Measurements from ENCODE around the gene TTC31.
A peak's percentile ranks its signal among the peaks of the same experiment; 100 is the strongest.

The TTC31 gene

DNA sequence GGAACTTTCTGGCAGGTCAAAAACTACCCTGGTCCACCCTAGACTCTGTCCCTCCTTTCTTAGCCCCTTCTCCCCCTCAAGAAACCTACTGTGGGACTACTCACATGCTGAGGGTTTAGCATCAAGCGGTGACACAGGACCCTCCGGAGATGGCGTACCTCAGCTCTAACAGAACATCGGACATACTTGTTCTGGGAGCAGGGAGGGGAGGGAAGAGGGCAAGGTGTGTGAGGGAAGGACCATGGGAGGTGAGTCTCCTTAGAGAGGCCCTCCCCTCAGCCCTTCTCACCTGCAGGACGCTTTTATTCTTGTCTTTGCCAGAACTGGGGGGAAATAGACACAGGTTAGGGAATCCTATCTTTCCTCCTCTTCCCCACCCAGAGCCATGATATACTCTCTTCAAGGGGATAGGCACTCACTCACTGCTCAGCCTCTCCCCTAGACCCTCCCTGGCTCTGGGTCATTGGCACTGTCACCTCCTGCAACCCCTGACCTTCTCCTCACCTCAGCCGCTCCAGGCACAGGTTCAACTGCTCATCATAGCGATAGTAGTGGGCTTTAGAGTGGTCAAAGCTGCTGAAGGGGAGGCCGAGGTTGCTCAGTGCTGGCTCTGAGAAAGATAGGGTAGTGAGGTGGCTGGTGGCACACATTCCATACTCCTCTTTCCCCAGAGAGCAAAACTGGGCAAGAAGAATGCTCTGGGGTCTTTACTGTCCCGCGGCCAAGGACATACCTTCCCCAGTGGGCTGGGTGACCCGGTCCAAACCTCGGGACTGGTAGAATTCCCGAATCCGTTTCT lies 22.8 kb downstream of the TTC31 start:
- DNase-seq = no peak

DNA sequence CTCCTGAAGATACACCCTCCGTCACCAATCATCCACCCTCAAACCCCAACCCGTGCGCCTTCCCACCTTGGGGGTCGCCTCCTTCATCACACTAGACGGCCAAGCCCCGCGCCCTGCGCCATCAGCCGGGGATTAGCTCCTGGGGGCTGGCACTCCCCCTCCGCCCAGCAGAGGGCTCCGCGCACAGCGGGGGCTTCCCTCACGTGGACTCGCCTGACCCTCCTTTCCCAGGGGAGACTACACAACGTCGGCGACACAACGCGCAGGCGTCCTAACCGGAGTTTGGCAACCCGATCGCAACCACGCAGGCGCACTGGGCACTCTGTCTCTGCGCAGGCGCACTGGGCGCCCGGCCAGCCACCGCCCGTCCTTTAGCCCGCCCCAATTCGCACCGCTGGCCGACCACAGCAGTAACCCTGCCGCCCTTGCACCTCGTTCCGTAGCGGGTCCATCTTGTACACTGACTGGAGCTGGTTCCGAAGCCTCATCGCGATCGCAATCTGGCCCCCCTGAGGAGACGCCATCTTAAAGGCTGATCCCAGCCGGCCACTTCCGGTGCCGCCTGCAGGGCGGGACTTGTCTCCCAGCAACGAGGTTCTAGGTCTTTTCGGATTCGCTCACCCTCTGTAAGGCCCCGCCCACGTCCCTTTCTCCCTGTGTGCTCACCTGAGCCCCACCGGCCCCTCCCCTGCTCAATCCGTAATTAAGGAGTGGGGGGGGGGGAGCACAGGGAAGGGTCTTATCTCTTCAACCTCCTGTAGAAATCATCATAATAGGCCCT lies 24.5 kb downstream of the TTC31 start, which contains the start of gene PCGF1:
Gene PCGF1 (minus strand): TSS at position 551 of the 781 bp plus-strand sequence. CDS start 27 bp downstream, at position 524.
- peak; percentile 98 for DNase-seq

DNA sequence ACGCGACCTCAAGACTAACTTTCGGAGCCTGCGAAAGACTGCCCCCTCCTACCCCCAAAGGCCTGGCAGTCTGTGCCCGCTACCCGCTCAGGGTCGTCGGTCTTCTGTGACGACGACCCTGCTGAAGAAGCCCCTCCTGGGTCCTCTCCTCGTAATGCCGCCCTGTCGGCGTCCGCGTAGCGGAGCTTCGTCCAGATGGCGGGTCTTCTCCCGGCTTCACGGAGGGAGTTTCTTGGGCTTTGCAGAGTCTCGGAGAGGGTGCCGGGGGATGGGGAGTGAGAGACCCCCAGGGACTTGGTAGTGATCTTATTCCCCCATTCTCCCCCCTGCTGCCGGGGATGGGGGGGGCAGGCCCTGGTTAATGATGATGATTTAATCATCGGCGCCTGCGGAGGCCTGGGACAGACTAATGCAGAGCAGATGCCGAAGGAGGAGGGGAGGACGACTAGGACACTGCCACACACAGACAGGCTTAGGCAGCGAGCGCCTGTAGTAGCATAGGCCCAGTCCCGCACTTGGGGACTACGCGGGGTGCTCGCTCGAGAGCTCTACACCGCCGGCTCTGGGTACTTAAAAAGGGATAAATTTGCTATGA lies 25.1 kb downstream of the TTC31 start:
- no peak for DNase-seq

DNA sequence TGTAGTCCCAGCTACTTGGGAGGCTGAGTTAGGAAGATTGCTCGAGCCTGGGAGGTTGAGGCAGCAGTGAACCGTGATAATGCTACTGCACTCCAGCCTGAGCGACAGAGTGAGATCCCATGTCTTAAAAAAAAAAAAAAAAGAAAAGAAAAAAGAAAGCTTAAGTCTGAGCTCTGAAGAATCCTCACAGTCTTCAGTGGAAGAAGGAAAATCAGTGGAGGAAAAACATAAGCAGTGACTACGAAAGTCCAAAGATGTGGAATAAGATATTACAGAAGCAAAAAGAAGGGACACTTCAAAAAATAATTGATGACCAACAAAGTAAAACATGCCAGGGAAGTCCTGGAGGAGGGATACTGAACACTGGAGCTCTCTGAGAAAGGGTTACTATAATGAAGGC lies 27.4 kb downstream of the TTC31 start:
- DNase-seq = no peak

DNA sequence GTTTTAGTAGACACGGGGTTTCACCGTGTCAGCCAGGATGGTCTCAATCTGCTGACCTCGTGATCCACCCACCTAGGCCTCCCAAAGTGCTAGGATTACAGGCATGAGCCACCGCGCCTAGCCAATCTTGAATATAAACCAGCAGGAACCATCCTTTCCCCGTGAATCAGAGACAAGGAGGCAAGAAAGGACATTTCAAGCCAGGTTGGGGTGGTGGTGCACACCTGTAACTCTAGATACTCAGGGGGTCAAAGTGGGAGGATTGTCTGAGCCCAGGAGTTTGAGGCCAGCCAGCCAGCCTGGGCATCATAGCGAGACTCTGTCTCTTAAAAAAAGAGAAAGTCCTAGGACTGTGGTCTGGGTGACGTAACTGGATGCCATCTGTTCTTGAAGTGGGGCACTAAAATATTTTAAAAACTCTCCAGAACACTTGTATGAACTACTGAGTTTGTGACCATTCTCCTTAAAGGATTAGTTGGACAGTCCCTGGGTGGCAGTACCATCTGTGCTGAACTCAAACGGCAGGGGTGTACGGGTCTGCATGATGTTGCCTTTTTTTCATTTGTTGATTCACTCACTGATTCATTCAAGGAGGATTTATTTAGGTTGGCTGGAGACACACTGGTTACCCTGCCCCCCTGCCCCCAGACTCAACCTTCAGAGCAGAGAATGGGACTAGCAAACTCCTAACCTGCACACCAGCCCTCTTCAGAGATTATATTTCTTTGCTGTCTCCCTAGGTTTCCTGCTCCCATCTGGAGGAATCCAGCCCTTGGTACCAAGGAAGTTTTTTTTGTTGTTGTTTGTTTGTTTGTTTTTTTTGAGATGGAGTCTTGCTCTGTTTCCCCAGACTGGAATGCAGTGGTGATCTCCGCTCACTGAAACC lies 28.5 kb downstream of the TTC31 start:
- DNase-seq = no peak

DNA sequence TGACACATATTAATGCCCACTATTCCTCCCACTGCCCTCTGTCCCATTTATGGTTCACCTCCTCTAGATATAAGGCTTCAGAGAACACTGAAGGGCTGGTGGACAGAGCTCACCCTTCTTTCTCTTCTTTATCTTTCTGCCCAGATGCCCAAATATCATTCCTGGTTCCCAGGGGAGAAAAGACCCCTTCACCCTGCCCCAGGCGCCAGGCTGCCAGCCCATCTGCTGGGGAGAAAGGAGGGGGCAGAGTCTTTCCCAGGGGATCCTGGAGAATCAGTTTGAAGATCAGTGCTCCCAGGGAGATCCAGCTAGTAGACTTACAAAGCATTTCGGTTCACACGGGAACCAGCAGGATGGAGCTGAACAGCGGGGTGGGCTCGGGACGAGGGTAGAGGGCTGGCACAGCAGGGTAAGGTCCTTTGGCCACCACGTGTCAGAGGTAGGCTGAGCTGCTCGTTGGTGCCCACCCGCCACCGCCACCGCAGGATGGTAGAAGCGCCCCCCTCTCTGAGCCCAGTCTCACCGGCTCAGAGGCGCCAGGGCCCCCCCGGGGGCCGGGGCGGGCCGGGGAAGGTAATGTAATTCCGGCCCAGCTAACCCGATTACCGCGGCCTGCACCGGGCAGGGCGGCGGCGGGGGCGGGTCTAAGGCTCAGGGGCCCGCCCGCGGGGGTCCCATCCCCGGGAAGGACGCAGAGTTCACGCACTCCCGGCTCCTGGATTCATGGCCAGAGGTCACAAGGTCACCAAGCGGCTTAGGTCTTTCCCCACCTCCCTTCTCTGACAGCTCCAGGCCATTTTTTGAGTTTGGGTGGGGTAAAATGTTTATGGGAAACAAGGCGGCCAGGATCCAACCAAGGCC lies 30.1 kb downstream of the TTC31 start:
- no peak for DNase-seq

DNA sequence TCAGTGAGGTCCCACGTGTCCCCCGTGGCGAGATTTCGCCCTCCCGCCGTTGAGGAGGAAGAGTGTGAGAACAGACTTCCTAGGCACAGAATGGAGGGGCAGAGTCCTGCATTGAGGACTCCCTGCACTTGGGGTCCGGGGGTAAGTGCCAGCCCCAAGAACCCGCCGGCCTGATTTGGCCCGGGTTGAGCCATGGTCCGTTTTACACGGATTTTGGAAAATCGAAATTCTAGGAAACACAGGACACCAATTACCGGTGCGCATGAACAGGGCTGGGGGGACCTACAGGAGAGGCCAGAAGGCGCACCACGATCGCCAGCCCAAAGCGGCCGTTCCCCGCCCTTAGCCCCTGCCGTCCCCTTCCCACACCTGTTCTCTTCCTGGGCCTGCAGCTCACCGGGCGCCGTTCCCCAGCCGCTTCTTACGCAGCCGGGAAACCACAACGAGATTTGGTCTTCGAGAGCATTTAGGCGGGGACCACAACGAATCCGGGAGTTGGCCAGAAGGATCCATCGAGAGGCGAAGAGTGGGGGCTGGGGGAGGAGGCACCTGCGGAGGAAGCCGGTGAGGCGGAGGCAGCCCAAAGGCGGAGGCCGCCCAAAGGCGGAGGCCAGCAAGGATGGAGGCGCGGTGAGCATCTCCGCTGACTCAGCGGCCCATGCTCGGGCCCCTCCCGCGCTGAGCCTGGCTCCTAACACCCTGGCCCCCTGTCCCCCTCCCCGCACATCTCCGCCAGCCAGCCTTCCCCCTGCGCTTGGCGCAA lies 30.9 kb downstream of the TTC31 start:
- DNase-seq = no peak

DNA sequence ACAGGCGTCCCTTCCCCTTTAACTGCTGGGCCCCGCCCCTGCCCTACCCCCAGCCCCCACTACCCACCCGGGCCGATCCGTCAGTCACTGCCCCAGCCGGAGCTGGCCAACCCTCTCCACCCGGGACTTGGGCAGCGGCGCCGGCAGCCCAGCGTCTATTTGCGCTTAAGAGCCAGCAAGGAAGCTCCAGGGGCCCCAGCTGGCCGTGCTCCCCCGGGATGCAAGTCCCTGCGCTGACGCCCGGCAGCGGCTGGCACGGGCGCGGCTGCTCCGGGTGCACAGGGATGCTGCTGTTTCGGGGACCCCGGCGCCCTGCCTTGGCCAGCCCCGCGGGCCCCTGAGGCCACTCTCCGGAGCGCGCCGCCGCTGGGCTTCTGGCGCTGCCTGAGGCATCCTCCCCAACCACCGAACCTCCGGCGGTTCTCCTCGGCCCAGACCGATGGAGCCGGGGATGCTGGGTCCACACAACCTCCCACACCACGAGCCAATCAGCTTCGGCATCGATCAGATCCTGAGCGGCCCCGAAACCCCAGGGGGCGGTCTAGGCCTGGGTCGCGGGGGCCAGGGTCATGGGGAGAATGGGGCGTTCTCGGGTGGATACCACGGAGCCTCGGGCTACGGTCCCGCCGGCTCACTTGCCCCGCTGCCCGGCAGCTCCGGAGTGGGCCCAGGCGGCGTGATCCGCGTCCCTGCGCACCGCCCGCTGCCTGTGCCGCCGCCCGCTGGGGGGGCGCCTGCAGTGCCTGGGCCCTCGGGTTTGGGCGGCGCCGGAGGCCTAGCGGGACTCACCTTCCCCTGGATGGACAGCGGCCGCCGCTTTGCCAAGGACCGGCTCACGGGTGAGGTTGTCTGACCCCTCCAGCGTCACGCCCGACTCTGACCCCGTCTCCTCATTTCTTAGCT lies 31.7 kb downstream of the TTC31 start, which contains the start of gene TLX2:
Gene TLX2 (plus strand): TSS at position 83 of the 903 bp plus-strand sequence. CDS start 357 bp downstream, at position 440.
- DNase-seq = no peak

DNA sequence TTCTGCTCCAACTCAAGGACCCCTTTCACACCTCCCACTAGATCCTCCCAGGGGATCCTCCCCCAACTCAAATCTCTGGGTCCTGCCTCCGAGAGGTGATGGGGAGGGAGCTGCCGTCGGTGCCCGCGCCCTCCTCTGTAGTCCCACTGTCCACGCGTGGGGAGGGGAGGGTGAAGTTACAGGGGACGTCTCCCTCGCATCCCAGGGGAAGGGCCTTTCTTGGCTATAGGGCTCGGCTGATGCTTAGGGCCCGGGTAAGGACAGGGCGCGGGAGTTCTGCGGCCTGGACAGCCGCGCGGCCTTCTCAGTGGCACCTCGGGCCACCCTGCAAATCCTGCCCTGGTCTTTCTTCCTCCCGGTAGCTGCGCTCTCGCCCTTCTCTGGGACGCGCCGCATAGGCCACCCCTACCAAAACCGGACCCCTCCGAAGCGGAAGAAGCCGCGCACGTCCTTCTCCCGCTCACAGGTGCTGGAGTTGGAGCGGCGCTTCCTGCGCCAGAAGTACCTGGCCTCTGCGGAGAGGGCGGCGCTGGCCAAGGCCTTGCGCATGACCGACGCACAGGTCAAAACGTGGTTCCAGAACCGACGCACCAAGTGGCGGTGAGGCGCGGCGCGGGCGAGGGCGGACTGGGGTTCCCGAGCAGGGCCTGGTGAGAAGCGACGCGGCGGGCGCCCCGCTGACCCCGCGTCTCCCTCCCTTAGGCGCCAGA lies 32.5 kb downstream of the TTC31 start:
- DNase-seq = no peak

DNA sequence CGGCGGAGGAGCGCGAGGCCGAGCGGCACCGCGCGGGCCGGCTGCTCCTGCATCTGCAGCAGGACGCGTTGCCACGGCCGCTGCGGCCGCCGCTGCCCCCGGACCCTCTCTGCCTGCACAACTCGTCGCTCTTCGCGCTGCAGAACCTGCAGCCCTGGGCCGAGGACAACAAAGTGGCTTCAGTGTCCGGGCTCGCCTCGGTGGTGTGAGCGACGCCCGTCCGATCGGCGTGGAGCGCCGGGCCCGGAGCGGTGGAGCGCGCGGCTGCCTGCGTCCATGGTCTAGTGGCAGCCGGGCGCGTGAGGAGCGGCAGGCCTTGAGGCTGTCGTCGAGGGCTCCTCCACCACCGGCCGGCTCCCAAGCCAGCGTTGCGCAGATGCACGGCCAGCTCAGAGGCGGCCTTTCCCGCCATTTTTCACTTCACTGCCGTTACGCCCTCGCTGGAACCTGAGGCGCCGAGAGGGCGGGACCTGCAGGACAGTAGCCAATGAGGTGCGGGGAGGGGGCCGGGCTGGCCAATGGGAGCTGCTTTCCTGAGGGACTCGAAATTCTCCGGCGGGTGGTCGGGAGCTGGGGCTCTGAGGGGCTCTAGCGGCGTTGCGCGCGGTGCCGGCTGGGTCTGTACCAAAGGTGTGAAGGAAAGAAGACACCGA lies 33.2 kb downstream of the TTC31 start:
- peak; percentile 83 for DNase-seq

DNA sequence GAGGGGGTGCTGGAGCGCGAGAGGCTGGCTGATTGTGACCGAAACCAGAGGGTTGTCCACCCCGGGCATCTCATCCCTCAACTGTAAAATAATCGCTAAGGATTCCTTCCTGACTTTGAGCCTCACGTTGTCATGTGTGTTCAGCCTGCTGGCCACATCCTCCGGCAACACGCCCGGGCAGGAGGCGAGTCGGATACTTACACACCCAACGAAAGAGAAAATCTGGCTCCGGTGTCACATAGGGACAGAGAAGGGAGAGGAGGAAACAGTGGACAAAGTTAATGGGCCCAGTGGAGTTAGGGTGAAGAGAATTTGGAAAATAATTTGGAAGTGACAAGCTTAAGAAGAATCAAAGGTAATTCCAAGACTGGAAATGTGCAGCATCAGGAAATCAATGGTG lies 33.8 kb downstream of the TTC31 start:
- DNase-seq = no peak

DNA sequence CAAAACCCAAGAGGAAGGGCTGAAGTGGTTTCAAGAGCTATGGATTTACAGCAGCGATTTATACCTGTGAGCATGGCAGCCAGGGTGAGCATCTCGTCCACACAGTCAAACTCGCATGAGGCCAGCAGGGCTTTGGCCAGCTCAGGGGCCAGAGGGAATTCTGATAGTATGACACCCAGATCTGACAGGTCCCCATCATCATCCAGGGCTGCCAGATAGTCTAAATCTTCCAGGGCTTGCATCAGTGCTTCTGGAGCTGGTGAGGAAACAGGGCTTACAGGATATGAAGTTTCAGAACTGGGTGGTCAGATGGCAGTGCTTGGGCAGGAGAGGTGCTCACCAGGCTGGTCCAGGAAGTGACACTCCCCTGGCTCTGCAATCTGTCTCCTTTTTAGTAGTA lies 39.6 kb downstream of the TTC31 start:
- no peak for DNase-seq

DNA sequence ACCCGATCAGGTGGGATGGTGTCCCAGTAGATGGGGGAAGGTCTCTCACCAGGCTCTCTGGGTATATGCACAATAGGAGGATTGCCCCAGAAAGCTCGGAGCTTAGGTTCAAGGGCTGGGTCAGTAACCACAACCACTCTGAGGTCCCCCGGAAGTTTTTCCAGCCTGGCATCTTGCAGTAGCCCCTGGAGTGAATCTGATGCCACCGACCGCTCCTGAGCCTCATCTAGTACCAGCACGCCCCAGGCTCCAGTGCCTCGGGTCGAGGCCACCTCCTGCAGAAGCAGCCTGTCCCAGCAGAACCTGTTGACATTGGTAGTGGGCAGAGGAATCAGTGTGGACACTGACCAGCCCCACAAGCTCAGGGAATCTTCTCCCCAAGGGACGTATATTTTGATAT lies 41.1 kb downstream of the TTC31 start:
- no peak for DNase-seq

DNA sequence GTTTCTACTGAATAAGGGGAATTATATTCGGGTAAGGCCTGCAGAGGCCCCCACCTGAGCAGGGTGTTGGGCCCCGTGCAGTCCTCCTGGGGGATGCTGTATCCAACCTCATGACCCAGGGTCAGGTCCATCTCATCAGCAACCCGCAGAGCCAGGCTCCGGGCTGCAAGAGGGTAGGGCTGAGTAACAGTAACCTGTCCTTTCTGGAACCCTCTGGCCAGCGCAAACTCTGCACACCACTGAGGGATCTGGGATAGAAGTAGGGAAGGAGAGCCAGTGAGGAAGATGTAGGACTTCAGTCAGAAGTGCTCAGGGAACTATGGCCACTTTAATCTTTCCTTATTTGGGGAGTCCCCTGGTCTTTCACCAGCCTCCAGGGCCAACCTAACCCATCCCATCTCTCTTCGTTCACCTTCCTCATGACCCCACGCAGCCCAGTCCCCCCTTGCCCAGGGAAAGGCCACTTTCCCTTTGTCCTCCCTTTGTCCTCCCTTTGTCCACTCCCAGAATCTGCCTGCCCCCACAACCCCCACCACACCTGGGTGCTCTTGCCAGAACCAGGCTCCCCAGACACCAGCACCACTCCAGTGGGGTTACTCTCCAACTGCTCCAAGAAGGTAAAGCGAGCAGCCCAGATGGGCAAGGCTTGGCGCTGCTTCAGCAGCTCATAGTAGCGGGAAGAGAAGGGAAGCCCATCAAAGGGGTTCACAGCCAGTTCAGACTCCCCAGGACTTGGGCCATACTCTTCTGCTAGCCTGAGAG lies 42.3 kb downstream of the TTC31 start:
- DNase-seq = no peak

DNA sequence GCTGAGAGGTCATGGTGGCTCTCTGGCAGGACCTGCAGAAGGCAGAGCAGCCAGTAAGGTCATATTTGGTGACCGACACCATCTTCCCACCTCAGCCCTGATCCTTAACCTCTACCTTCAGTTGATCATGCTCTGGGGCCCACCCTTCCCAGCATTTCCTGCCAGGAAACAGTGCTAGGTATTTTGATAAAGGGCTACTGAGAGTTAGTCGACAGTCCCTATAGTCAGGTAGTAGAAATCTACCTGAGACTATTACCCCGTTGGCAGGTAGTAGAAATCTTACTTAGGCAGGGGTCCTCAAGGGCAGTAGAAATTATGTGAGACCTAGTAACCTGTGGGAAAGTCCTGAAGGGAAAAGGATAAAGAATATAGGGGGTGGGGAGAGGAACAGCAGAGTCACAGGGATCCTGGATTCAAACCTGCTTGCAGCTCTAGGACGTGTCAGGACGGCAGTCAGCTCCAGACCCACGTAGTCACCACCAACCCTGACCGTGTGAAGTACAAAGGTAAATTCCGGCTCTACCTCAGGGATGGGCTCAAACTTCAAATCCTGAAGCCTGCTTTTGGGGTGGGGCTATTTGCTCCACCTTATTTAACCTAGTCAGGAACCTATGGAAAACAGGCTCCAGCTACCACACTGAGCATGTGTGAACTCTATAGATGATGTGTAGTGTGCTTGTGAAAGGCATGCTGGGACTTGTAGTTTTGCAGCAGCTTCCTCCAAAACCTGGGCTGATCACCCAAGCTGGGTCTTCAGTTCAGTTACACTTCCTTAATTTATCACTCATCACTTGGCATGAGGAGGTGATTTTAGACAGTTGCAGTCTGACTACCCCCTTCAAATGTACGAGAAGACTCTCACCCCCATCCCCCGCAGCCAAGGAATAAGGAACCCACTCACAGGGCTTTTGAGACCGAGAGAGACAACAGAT lies 43.1 kb downstream of the TTC31 start, which contains the start of gene DQX1:
Gene DQX1 (minus strand): TSS at position 515 of the 932 bp plus-strand sequence. CDS start 502 bp downstream, at position 13.
- DNase-seq = peak; percentile 49

DNA sequence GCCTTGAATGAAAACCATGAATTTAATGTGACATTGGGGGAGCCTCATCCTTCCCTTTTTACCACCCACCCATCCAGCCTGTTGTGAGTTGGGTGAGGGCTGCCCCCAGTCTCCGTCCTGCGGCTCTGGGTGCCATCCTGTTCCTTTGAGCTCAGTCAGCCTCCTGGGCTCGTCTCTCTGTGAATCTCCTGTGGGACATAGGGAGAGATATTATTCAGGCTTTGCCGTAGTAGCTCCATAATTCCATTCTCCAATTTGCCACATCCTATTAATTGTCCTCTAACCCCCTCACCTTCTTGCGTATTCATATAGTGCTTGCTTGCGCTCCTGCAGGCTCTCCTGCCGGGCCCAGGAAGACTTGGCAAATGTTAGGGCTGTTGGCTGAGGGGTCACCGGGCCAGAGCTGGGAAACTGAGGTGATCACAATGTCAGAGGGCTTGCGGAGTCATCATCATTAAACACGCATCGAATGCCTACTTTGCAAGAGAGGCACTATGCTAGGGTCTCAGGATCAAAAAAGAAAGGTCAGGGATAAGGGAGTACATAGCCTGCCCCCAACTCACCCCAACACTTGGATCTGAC lies 43.9 kb downstream of the TTC31 start:
- no peak for DNase-seq

All from CD4-positive, alpha-beta T cell treated with Interleukin-10 for 1 hour (primary cell).